Measurements from ENCODE around the gene LIN52. TPM values are rescaled to one million over a fixed set of nuclear protein-coding genes. Genes with fewer than 3 reads are reported as not detected.

Gene LIN52
- total RNA-seq, 1 experiment from 2014 or later = 10.6 TPM

- TF ChIP-seq ELF4 (CRISPR knock-in tag; IDR thresholded peaks at IDR 0.05; ENCODE audit: low read depth) (no peak), USF2 (CRISPR knock-in tag; IDR thresholded peaks at IDR 0.05) (peak; percentile 47; the same call in 1 of the 2 replicates)
- Mint-ChIP-seq H3K27me3 (ENCODE audit: low read depth) (peaks cover 46% of the 10 kb centered on the region), H3K4me1 (no peaks in the 10 kb centered on the region), H3K4me3 (no peak overlapping the region), H3K9me3 (peaks cover 13% of the 10 kb centered on the region), H3K27ac (no peak overlapping the region), H3K36me3 (peaks cover 3% of the 10 kb centered on the region; the same call in 1 of the 2 replicates)
- POLR2A ChIA-PET = no interaction called here
- DNase-seq (ENCODE audit: low spot score) (no peak), ATAC-seq (no peak)
- CTCF ChIA-PET = no interaction called here
Measured at GRCh38 chr14:74231784-74232183, 147.0 kb downstream of the LIN52 start.

- Mint-ChIP-seq H3K4me3 (no peak overlapping the region), H3K9me3 (peaks cover 13% of the 10 kb centered on the region), H3K4me1 (no peaks in the 10 kb centered on the region), H3K27ac (no peak overlapping the region), H3K36me3 (peaks cover 3% of the 10 kb centered on the region; the same call in 1 of the 2 replicates), H3K27me3 (ENCODE audit: low read depth) (peaks cover 68% of the 10 kb centered on the region)
- POLR2A ChIA-PET = no interaction called here
- CTCF ChIA-PET = no interaction called here
- no peak for ATAC-seq
- DNase-seq (ENCODE audit: low spot score) = no peak
- no peak for TF ChIP-seq ZNF396 (CRISPR knock-in tag; IDR thresholded peaks at IDR 0.05; ENCODE audit: borderline replicate concordance)
- TF ChIP-seq NR3C1 (CRISPR knock-in tag; conservative IDR thresholded peaks at IDR 0.05; ENCODE audit: low read depth) = no peak
- TF ChIP-seq NFE2L1 (CRISPR knock-in tag; IDR thresholded peaks at IDR 0.05) = no peak
- TF ChIP-seq ZNF532 (CRISPR knock-in tag; IDR thresholded peaks at IDR 0.05; ENCODE audit: borderline replicate concordance) = no peak
- no peak for TF ChIP-seq ETV6 (CRISPR knock-in tag; IDR thresholded peaks at IDR 0.05)
- TF ChIP-seq HMGXB4 (CRISPR knock-in tag; IDR thresholded peaks at IDR 0.05) = no peak
- no peak for TF ChIP-seq NFATC4 (CRISPR knock-in tag; IDR thresholded peaks at IDR 0.05)
- no peak for TF ChIP-seq FOXP4 (CRISPR knock-in tag; IDR thresholded peaks at IDR 0.05)
- no peak for TF ChIP-seq ZNF423 (CRISPR knock-in tag; IDR thresholded peaks at IDR 0.05)
- no peak for TF ChIP-seq TEAD4 (CRISPR knock-in tag; IDR thresholded peaks at IDR 0.05)
- TF ChIP-seq PREB (CRISPR knock-in tag; IDR thresholded peaks at IDR 0.05; ENCODE audit: borderline replicate concordance) = no peak
- no peak for TF ChIP-seq SP1 (CRISPR knock-in tag; conservative IDR thresholded peaks at IDR 0.05)
- no peak for TF ChIP-seq CBFB (CRISPR knock-in tag; IDR thresholded peaks at IDR 0.05; ENCODE audit: low read depth)
- no peak for TF ChIP-seq ELF4 (CRISPR knock-in tag; IDR thresholded peaks at IDR 0.05; ENCODE audit: low read depth)
- no peak for TF ChIP-seq ZSCAN18 (CRISPR knock-in tag; IDR thresholded peaks at IDR 0.05)
- TF ChIP-seq SMAD4 (CRISPR knock-in tag; IDR thresholded peaks at IDR 0.05) = no peak
- no peak for TF ChIP-seq AFF4 (CRISPR knock-in tag; IDR thresholded peaks at IDR 0.05; ENCODE audit: borderline replicate concordance)
Measured at GRCh38 chr14:74235017-74235416, 150.3 kb downstream of the LIN52 start.
